GM21515 (cell line): ENCODE data around the gene PRG2.
"Not testable (repeated sequence)": the region's sequence is repeated elsewhere in the genome, so short reads cannot be mapped to it uniquely, and the experiment has no call there.

ENCODE experiments used
- ATAC-seq: cut with Tn5 transposase; IDR thresholded peaks from one replicate; pipeline ENCODE4 v1.9.1; 2021; ENCODE audit not compliant: unreplicated experiment

The PRG2 gene

DNA sequence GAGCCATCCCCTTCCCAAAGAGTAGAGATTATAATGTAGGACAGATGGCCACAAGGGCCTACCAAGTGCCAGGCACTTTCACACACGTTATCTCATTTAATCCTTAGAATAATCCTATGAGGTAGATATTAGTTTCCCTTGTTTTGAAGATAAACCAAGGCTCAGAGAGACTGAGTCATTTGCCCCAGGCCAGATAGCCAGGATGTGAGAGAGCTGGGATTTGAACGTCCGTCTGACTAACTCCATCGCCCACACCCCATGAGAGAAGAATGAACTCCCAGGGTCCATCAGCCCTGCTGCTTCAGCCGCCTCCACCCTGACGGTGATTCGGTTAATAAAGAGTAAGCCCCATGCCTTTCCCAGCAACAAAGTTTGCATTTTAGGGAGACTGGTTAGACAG is 20.2 kb downstream of the PRG2 start:
- ATAC-seq = no peak

DNA sequence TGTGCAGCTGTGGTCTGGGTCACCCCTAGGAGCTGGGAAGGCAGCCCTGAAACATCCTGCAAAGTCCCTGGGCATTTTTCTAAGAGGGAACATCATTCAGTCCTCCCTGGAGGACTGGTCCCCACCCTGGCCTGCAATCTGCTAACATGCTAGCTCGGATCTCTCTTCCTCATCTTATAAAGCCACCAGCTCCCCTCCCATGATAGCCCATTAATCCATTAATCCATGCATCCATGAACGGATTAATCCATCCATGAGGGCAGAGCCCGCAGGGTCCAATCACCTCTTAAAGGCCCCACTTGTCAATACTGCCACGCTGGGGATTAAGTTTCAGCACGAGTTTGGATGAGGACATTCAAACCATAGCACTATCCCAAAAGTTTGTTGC is 21.6 kb downstream of the PRG2 start:
- ATAC-seq = no peak

- no peak for ATAC-seq
Observed at GRCh38 chr11:57368106-57368844, 22.2 kb downstream of the PRG2 start.

GRCh38 chr11:57364851-57365660 is 25.4 kb downstream of the PRG2 start:
- no peak for ATAC-seq

DNA sequence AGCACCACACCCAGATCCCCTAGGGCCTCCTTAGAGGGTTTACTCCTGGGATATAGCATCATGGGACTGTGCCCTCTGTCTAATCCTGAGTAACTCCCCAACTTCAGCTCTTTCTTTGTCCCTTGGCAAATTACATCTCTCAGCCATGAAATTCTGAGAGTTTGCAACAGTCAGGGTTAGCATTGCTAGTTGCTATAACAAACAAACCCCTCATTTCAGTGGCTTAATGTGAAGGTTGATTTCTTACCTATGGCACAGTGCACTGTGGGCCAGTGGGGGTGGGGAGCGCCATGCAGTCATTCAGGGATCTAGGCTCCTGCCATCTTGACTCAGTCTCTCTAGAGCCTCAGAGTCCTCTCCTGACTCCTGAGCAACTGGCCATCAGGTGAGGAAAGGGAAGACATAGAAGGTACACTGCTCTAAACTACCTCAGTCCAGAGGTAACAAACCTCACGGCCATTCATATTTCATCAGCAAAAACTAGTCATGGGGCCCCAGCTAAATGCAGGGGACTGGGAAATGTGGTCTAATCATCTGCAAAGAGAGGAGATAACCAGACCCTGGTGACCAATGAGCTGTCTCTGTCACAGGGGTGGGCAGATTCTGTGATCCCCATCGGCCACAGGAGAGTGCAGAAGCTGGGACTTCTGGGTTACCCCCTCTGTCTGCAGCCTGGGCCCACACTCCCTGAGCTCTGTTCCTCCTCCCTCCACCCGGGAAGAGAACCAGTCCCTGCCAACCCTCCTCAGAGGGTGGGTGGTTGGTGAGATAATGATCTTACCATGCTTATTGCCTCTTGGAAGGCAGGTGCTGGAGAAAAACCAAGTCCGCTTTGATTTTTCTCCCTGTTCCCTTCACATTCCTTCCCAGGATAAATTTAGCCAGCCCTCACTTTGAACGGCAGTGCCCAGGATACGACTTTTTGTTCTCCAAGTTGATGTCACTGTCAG is 27.0 kb downstream of the PRG2 start:
- no peak for ATAC-seq

DNA sequence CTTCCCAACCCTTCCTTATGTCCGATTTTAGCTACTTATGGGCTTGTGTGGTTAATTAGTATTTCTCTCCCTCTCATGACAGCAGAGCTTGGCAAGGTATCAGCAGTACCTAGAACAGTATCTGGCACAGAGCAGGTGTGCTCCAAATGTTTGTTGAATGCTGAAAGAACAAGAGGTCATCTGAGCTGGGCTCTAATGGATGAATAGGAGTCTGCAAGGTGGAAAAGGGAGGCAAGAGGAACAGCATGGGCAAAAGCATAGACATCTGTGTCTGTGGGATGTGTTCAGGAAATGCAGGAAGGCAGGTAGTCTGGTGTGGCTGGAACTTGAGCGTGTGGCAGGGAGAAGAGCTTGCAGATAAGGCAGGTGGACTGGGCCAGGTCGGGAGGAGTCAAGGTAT is 28.5 kb downstream of the PRG2 start:
- ATAC-seq = no peak

DNA sequence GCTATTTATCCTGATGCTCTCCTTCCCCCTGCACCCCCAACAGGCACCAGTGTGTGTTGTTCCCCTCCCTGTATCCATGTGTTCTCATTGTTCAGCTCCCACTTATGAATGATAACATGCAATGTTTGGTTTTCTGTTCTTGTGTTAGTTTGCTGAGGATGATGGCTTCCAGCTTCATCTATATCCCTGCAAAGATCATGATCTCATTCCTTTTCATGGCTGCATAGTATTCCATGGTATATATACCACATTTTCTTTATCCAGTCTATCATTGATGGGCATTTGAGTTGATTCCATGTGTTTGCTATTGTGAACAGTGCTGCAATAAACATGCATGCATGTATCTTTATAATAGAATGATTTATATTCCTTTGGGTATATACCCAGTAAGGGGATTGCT is 29.0 kb downstream of the PRG2 start:
- not testable (repeated sequence) for ATAC-seq

DNA sequence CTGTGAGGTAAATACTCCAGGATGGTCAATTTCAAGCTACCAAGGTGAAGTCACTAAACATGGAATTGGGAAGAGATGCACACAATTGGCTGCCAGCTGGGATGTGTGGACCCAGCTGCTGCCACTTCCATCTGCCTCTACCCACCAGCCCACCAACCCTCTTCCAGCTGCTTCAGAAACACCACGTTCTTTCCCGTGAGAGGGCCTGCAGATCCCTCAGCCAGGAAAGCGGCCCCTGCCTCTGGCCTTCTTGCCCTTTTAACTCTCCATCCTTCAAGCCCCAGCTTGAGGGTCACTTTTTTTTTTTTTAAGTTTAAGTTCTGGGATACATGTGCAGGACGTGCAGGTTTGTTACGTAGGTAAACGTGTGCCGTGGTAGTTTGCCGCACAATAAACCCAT is 29.5 kb downstream of the PRG2 start:
- ATAC-seq = no peak

DNA sequence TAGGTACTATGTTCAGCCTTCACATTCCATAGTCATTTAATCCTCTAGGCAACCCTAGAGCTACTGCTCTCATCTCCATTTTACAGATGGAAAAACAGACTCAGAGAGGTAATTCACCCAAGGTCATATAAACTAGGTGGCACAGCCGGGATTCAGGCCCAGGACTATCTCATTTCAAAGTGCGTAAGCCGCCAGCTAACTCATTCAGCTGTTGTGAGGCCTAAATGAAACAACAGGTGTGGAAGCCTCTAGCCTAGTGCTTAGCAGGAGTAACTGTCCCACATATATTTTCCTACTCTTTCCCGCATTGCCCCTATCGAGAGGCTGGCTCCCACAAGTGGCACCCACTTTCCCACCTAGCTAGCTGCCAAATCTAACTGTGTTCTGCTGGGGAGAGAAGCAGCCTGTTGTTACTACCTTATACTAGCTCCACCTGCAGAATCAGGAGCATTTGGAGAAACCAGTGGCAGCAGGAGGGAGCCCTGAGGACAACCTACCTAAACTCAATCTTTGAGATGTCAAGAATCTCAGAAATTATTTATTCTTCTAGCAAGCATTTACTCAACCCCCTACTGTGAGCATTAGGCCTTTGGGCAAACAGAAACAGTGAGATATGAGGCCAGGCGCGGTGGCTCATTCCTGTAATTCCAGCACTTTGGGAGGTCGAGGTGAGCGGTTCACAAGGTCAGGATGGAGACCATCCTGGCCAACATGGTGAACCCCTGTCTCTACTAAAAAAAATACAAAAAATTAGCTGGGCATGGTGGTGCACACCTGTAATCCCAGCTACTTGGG is 30.4 kb downstream of the PRG2 start:
- no peak for ATAC-seq

DNA sequence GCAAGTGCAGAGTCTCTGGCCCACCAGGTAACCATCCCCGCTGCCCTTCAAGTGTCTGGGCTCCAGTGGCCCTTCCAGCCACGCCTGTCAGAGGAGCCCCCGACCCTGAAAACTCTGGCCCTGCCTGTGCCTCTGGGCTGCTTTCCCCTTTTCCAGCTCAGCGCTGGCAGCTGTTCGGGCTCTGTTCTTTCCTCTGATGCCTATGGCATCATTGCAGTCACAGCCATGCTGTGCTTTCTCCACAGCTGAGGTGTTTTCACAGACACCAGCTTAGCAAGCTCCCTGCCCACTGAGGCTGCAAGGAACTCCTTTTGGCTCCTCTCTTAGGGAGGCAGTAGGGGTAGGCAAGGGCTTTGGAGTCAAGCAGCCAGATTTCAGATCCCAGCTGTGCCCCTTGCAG is 31.1 kb downstream of the PRG2 start:
- no peak for ATAC-seq

- no peak for ATAC-seq
Observed at GRCh38 chr11:57358991-57359390, 31.5 kb downstream of the PRG2 start.

DNA sequence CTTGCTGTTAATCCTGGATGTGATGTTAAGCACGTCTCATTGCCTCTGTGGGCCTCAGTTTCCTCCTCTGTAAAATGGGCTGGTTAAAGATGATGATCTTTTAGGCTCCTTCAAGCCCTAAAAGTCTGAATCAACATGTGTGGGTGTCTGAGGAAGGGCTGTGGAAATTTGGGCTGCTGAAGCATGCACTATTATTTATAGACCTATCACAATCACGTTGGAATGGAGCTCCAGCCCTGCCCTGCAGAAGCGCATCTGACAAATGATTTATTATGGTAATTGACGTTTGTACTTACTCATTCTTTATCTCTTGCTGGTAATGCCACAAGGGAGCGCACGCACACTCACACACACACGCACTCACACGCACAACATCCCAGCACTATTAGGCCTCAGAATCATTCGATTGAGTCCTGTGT is 31.9 kb downstream of the PRG2 start:
- ATAC-seq = no peak

- no peak for ATAC-seq
Observed at GRCh38 chr11:57357856-57358255, 32.6 kb downstream of the PRG2 start.

- no peak for ATAC-seq
Observed at GRCh38 chr11:57357310-57357709, 33.1 kb downstream of the PRG2 start.

- ATAC-seq = no peak
Observed at GRCh38 chr11:57356268-57356667, 34.2 kb downstream of the PRG2 start.

GRCh38 chr11:57354699-57355098 is 35.8 kb downstream of the PRG2 start:
- no peak for ATAC-seq

DNA sequence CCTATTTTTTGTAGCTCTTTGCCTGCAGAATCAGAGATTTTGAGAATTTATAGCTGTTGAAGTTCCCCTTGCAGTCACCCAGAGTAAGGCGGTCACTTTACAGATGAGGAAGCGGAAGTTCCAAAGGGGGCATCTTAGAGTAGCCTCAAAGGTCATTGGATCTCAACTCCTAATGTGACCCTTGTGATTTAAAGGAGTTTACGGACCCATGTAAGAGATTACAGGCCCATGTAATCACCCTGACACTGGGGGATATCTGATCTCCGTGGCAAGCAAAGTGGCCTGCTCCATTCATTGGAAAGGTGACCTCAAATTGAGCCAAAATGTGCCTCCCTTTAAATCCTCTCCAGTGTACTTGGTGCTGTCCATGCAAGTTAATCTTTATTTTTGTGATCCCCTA is 36.6 kb downstream of the PRG2 start:
- no peak for ATAC-seq

DNA sequence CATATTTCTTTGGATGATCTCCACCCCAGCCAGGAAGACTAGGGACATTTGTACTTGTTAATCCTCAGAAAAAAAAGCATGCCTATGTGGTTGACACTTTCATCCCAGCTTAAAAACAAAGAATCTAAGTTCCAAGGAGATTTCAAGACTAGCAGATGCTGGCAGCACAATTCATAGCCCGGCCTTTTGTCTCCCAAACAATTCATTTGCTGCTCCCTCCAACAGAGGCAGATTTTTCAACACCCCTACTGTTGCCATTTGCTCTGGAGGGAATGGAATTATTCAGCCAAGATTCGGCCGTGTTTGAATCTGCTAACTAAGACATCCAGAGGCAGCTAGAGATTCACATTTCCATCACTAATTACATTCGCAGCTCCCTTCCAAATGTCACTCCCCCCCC is 37.0 kb downstream of the PRG2 start:
- ATAC-seq = no peak

GRCh38 chr11:57353036-57353435 is 37.4 kb downstream of the PRG2 start:
- ATAC-seq = no peak

GRCh38 chr11:57349491-57350274 is 40.8 kb downstream of the PRG2 start:
- no peak for ATAC-seq
